Neural progenitor cell (in vitro differentiated cells): ENCODE measurements around the gene PTAFR.

Source experiments
- EZH2 ChIP-seq: fragments of 200-600 bp; sonication (generic); IDR thresholded peaks from 2 replicates; pipeline ENCODE4 v1.6.1; 2017; ENCODE audit warnings: antibody characterized with exemption, mild to moderate bottlenecking, moderate library complexity
- TF ChIP-seq, protein P1 (sequence below): fragments of 200-600 bp; sonication (generic); IDR thresholded peaks from 2 replicates; pipeline ENCODE4 v1.5.1; 2017; ENCODE audit warnings: antibody characterized with exemption, mild to moderate bottlenecking

DNA sequence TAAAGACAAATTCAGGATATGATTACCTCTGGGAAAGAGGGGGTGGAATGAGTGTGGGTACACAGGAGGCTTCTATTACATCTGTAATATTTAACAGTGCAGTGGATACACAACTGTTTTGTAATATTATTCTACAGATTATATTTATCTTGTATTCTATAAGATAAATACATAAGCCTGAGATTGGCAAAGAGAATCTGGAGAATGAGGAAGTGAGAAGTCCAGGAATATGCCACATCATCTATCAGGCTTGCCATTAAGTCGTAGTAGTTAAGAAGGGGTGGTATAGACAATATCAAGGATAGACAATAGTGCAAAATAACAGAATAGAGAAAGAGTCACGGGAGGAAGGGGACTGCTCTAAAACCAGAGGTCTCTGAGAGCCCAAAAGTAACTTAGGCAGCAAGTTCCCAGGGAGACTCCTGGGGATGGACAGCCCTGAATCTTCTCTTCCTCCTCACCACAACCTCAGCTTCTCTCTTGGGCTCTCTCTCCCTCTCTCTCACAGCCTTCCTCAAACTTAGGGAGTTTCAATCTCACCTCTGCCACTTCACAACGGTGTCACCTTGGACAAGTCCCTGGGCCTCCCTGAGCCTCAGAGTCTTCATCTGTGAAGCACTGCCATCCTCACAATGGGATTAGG is 14.0 kb upstream of the PTAFR start:
- TF ChIP-seq, protein P1, sequence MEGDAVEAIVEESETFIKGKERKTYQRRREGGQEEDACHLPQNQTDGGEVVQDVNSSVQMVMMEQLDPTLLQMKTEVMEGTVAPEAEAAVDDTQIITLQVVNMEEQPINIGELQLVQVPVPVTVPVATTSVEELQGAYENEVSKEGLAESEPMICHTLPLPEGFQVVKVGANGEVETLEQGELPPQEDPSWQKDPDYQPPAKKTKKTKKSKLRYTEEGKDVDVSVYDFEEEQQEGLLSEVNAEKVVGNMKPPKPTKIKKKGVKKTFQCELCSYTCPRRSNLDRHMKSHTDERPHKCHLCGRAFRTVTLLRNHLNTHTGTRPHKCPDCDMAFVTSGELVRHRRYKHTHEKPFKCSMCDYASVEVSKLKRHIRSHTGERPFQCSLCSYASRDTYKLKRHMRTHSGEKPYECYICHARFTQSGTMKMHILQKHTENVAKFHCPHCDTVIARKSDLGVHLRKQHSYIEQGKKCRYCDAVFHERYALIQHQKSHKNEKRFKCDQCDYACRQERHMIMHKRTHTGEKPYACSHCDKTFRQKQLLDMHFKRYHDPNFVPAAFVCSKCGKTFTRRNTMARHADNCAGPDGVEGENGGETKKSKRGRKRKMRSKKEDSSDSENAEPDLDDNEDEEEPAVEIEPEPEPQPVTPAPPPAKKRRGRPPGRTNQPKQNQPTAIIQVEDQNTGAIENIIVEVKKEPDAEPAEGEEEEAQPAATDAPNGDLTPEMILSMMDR = no peak
- TF ChIP-seq EZH2 = no peak
